OCI-LY3 (cell line): ENCODE measurements around the gene KRTCAP2.

Source experiments
- CTCF ChIP-seq: fragments of 200-600, 300-600 bp; sonication (generic); IDR thresholded peaks from 2 replicates; pipeline ENCODE4 v1.5.1; 2014; ENCODE audit warnings: antibody characterized with exemption, low read length, low read depth
- EZH2phosphoT487 ChIP-seq: fragments of 200-600 bp; shearing (Covaris generic); IDR thresholded peaks from 2 replicates; pipeline ENCODE4 v1.6.1; 2018; ENCODE audit warnings: antibody characterized with exemption, mixed run types, low read depth

DNA sequence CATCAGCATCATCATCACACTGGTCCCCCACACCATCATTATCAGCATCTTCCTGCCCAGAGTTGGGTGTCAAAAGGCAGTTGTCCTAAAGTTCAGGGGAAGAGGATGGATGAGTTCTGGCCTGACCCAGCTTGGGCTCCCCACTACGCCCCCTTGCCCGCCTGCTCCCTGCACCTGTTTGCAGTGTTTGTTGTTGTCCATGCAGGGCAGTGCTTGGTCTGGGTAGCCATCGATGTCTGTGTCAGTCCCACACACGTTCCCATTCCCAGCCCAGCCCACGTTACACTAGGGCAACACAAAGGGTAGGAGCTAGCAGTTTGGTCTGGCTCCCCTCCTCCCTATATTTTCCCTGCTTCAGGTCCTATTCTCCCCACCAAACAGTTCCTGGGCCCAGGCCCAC lies 27.8 kb upstream of the KRTCAP2 start:
- no peak for TF ChIP-seq CTCF
- no peak for TF ChIP-seq EZH2phosphoT487
